GM20431 (cell line): ENCODE results near the gene PCGF3.
"Not testable (repeated sequence)": the region's sequence is repeated elsewhere in the genome, so short reads cannot be mapped to it uniquely, and the experiment has no call there.

Experiments used
- in situ Hi-C: fragments of 300-500 bp; cut with MseI, MboI; formaldehyde crosslinking; loops from one replicate; pipeline ENCODE4 v1.15.0; 2020; ENCODE audit warnings: low sequenced_read_pairs; ENCODE audit not compliant: unreplicated experiment

PCGF3 gene

GRCh38 chr4:775485-775884 lies 69.9 kb downstream of the PCGF3 start:
- in situ Hi-C loops, result not testable (repeated sequence)

GRCh38 chr4:776743-777441 lies 71.3 kb downstream of the PCGF3 start:
- in situ Hi-C loops, result no loop called here

- in situ Hi-C loops, result no loop called here
These were observed 72.1 kb downstream of the PCGF3 start for GRCh38 chr4:777520-778262.

GRCh38 chr4:779555-779954 lies 73.9 kb downstream of the PCGF3 start:
- in situ Hi-C loops, result no loop called here

- in situ Hi-C loops, result not testable (repeated sequence)
These were observed 74.6 kb downstream of the PCGF3 start for GRCh38 chr4:780255-780654.

- in situ Hi-C loops, result no loop called here
These were observed 75.3 kb downstream of the PCGF3 start for GRCh38 chr4:780716-781492.

- in situ Hi-C loops, result no loop called here
These were observed 76.0 kb downstream of the PCGF3 start for GRCh38 chr4:781493-782216.

- in situ Hi-C loops, result no loop called here
These were observed 79.0 kb downstream of the PCGF3 start for GRCh38 chr4:784401-785331.

GRCh38 chr4:785332-786073 lies 79.9 kb downstream of the PCGF3 start:
- in situ Hi-C loops, result no loop called here

- in situ Hi-C loops, result no loop called here
These were observed 80.6 kb downstream of the PCGF3 start for GRCh38 chr4:786074-786741.

GRCh38 chr4:786861-787300 lies 81.2 kb downstream of the PCGF3 start:
- in situ Hi-C loops, result no loop called here

GRCh38 chr4:787561-787981 lies 81.9 kb downstream of the PCGF3 start:
- in situ Hi-C loops, result no loop called here

GRCh38 chr4:788006-788635 lies 82.5 kb downstream of the PCGF3 start:
- in situ Hi-C loops, result no loop called here

- in situ Hi-C loops, result no loop called here
These were observed 83.1 kb downstream of the PCGF3 start for GRCh38 chr4:788636-789297.

- in situ Hi-C loops, result no loop called here
These were observed 84.2 kb downstream of the PCGF3 start for GRCh38 chr4:789571-790465.

GRCh38 chr4:790466-790820 lies 84.8 kb downstream of the PCGF3 start:
- in situ Hi-C loops, result no loop called here
